PC-3 (cell line): ENCODE results near the gene PDIA3. TPM values are rescaled to one million over a fixed set of nuclear protein-coding genes. Genes with fewer than 3 reads are reported as not detected.
A peak's percentile ranks its signal among the peaks of the same experiment; 100 is the strongest.
"Not testable (repeated sequence)": the region's sequence is repeated elsewhere in the genome, so short reads cannot be mapped to it uniquely, and the experiment has no call there.

Source experiments
- ATAC-seq: fragments of 200-7000 bp; cut with Tn5 transposase; 2 replicates; pipeline ENCODE4 v1.9.1; 2020; ENCODE audit warnings: mild to moderate bottlenecking, moderate library complexity
- BruUV-seq: library from RNA; stranded (reverse); fragments of 400-500 nt; replicated peaks from 2 replicates; lab custom pipeline; 2021; lab: Mats Ljungman, UMichigan
- CTCF ChIA-PET: fragments of 300-600 bp; sonication (Branson Sonifier 250); formaldehyde crosslinking; loops from one replicate; lab custom pipeline; 2022; ENCODE audit warnings: antibody characterized with exemption; lab: Charles Lee
- POLR2A ChIA-PET: fragments of 300-600 bp; sonication (Branson Sonifier 250); formaldehyde crosslinking; loops from one replicate; lab custom pipeline; 2022; ENCODE audit warnings: antibody characterized with exemption; ENCODE audit not compliant: unreplicated experiment; lab: Charles Lee
- DNase-seq: peaks from one replicate; pipeline ENCODE4 v3.0.0-alpha.2; 2015
- H2AFZ ChIP-seq: fragments of 300-600 bp; sonication (generic); 2 replicates; pipeline ENCODE4 v1.6.0; 2016; ENCODE audit warnings: antibody characterized with exemption, low read length
- H3F3A ChIP-seq: fragments of 300-600 bp; sonication (generic); one replicate; pipeline ENCODE4 v1.6.0; 2017; ENCODE audit warnings: antibody characterized with exemption, low read length, control low read depth, mild to moderate bottlenecking; ENCODE audit not compliant: unreplicated experiment
- H3K27ac ChIP-seq: fragments of 300-600 bp; sonication (generic); 2 replicates; pipeline ENCODE4 v1.5.1; 2016; ENCODE audit warnings: mild to moderate bottlenecking, low read length
- H3K27me3 ChIP-seq: fragments of 300-600 bp; sonication (generic); 2 replicates; pipeline ENCODE4 v1.6.1; 2016; ENCODE audit warnings: low read length, mixed read lengths
- H3K36me3 ChIP-seq: fragments of 300-600 bp; sonication (generic); 2 replicates; pipeline ENCODE4 v1.6.1; 2016; ENCODE audit warnings: low read depth, mixed run types, low read length, mixed read lengths
- H3K4me1 ChIP-seq: fragments of 300-600 bp; sonication (generic); 2 replicates; pipeline ENCODE4 v1.5.1; 2016; ENCODE audit warnings: low read length; ENCODE audit not compliant: insufficient read depth
- H3K4me2 ChIP-seq: fragments of 300-600 bp; sonication (generic); 2 replicates; pipeline ENCODE4 v1.6.0; 2016; ENCODE audit warnings: low read length
- H3K4me3 ChIP-seq: fragments of 300-600 bp; sonication (generic); 2 replicates; pipeline ENCODE4 v1.5.1; 2016; ENCODE audit warnings: mild to moderate bottlenecking, low read length, mixed read lengths
- H3K79me2 ChIP-seq: fragments of 300-600 bp; sonication (generic); 2 replicates; pipeline ENCODE4 v1.6.1; 2017; ENCODE audit warnings: low read length, mixed read lengths
- H3K9ac ChIP-seq: fragments of 300-600 bp; sonication (generic); 2 replicates; pipeline ENCODE4 v1.6.0; 2016; ENCODE audit warnings: mild to moderate bottlenecking, low read length
- H3K9me2 ChIP-seq: fragments of 300-600 bp; sonication (generic); replicated peaks from 2 replicates; pipeline ENCODE4 v1.6.1; 2016; ENCODE audit warnings: mixed run types, low read length, mixed read lengths
- H3K9me3 ChIP-seq: fragments of 300-600 bp; sonication (generic); 2 replicates; pipeline ENCODE4 v1.6.1; 2016; ENCODE audit warnings: low read length, mixed read lengths
- H4K20me1 ChIP-seq: fragments of 300-600 bp; sonication (generic); 2 replicates; pipeline ENCODE4 v1.6.1; 2016; ENCODE audit warnings: low read length, mixed read lengths
- CTCF ChIP-seq: fragments of 300-600 bp; sonication (generic); conservative IDR thresholded peaks from 2 replicates; pipeline ENCODE4 v1.5.1; 2017; ENCODE audit warnings: antibody characterized with exemption, low read depth, mild to moderate bottlenecking, low read length
- EZH2 ChIP-seq: fragments of 300-600 bp; sonication (generic); IDR thresholded peaks from one replicate; pipeline ENCODE4 v1.6.1; 2017; ENCODE audit warnings: antibody characterized with exemption, mild to moderate bottlenecking, low read length; ENCODE audit not compliant: unreplicated experiment
- EZH2phosphoT487 ChIP-seq: fragments of 300-600 bp; sonication (generic); IDR thresholded peaks from 2 replicates; pipeline ENCODE4 v1.6.1; 2018; ENCODE audit warnings: mild to moderate bottlenecking, antibody characterized with exemption, low read length, borderline replicate concordance
- intact Hi-C: fragments of 100-400 bp; cut with micrococcal nuclease; formaldehyde crosslinking; loops from 2 replicates; pipeline ENCODE4 v1.9.0; 2023
- total RNA-seq: library from RNA; depleted of rRNA; stranded (reverse); fragments of >200 nt; gene quantifications from 2 replicates; pipeline ENCODE4 v1.2.3, GENCODE V29; 2014

PDIA3 gene
- total RNA-seq, 1 experiment from 2014 or later: 187 TPM

DNA sequence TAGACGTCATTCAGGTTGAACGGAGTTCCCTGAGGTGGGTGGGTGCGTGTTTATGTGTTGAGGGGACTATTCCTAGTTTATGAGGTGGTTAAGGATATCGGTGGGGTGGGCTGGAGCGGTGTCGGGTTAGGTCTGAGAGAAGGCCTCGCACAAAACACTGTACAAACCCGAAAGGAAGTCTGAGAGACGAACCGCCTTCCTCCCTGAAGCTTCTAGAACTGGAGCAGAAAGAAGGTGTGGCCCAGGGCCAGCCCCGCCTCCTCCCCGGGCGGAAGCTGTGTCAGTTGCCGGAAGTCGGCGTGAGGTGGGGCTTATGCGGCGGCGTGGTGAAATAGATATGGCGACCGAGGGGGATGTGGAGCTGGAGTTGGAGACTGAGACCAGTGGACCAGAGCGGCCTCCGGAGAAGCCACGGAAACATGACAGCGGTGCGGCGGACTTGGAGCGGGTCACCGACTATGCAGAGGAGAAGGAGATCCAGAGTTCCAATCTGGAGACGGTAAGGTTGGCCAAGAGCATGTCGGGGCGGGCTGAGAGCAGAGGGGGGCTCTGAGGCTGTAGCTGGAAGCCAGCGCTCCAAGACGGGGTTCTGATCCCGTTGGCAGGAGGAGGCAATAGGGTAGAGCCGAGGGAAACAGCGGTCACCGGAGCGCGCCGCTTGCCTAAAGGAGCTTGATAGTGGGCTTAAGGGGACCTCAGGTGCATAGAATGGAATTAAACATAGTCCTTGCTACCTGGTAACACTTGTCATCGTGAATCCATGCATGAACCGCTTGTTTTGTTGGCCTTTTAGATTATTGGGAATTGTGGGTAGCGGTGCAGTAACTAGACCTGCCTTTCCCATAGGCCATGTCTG, 54.3 kb downstream of the PDIA3 start, which contains the start of gene HYPK:
Gene HYPK, plus strand, starts transcription at position 314 of the 856 bp plus-strand sequence. Its CDS starts 24 bp downstream, at position 338.
- H3K79me2 ChIP-seq: peaks cover 21% of the 10 kb centered on the region

DNA sequence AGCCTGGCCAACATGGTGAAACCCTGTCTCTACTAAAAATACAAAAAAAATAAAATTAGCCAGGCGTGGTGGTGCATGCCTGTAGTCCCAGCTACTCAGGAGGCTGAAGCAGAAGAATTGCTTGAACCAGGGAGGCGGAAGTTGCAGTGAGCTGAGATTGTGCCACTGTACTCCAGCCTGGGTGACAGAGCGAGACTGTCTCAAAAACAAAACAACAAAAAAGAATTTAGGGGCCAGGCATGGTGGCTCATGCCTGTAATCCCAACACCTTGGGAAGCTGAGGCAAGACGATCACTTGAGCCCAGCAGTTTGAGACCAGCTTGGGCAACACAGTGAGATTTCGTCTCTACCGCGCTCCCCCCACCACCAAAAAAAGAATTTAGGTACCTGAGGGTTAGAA, 56.4 kb downstream of the PDIA3 start:
- H3K79me2 ChIP-seq: peaks cover 20% of the 10 kb centered on the region
- H4K20me1 ChIP-seq, H2AFZ ChIP-seq, H3K9ac ChIP-seq, H3K4me3 ChIP-seq, BruUV-seq, CTCF ChIA-PET, H3K27me3 ChIP-seq, H3K9me2 ChIP-seq, POLR2A ChIA-PET, H3K4me2 ChIP-seq, H3K9me3 ChIP-seq, DNase-seq, H3K27ac ChIP-seq, ATAC-seq: not testable (repeated sequence)
- H3F3A ChIP-seq: peaks cover 14% of the 10 kb centered on the region
- intact Hi-C loops: loop anchor here (10.0 kb wide), 1 partner anchor 62 kb away; no protein-coding TSS in a partner anchor
- H3K4me1 ChIP-seq: peaks cover 36% of the 10 kb centered on the region
- peaks cover 37% of the 10 kb centered on the region for H3K36me3 ChIP-seq

More for the DNA sequence above, 54.3 kb downstream of the PDIA3 start, which contains the start of gene HYPK:
- no peaks in the 10 kb centered on the region for H3K9me2 ChIP-seq
- H2AFZ ChIP-seq: peak within 1 kb of the TSS; percentile 84
- no peaks in the 10 kb centered on the region for H4K20me1 ChIP-seq
- intact Hi-C loops: loop anchor here (1.0 to 10.0 kb wide), 2 partner anchors 24 to 64 kb away; partner anchors contain the start of gene MFAP1
- H3K4me2 ChIP-seq: peak within 1 kb of the TSS; percentile 84
- peaks cover 39% of the 10 kb centered on the region for H3K36me3 ChIP-seq
- DNase-seq (peak; percentile 85), ATAC-seq (peak; percentile 67)
- TSS peak; percentile 62 for BruUV-seq
- peaks cover 16% of the 10 kb centered on the region for H3F3A ChIP-seq
- peak within 1 kb of the TSS; percentile 100 for H3K4me3 ChIP-seq
- TF ChIP-seq CTCF (no peak), EZH2phosphoT487 (no peak), EZH2 (no peak)
- peak within 1 kb of the TSS; percentile 78 for H3K27ac ChIP-seq
- H3K9me3 ChIP-seq: no peaks in the 10 kb centered on the region
- H3K27me3 ChIP-seq: no peaks in the 10 kb centered on the region
- ChIA-PET CTCF (interaction anchor here (0.6 kb wide), 1 partner anchor 26 kb away, joined by 3 read pairs; no protein-coding TSS in a partner anchor), POLR2A (interaction anchor here (0.5 to 1.1 kb wide), 6 partner anchors 21 to 484 kb away, joined by 3 to 10 read pairs (median 4); partner anchors contain the start of gene MFAP1)
- H3K9ac ChIP-seq: peak within 1 kb of the TSS; percentile 98
- peaks cover 48% of the 10 kb centered on the region for H3K4me1 ChIP-seq

DNA sequence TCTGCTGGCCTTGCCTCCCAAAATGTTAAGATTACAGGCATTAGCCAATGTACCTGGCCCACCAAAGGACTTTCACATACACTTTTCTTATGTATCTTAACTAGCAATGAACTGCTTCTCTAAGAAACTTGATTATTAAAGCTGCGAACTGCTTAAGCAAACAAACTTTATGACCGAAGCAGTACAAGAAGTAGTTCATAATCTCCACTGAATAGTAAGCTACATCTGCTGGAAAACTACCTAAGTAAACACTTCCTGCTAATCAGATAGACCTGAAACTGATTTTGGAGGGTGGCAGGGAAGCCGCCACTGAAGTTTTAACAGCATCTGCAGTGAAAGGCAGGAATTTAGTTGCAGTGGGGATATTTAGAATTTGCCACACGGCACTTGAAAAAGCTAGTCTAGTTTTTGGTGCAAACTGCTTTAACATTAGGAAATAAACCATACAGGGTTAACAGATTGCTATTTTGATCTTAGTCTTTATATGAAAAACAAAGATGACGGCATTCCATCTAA, 62.3 kb downstream of the PDIA3 start:
- Histone ChIP-seq H3F3A (peaks cover 11% of the 10 kb centered on the region), H3K9me3 (no peaks in the 10 kb centered on the region), H4K20me1 (no peaks in the 10 kb centered on the region), H3K27me3 (no peaks in the 10 kb centered on the region), H2AFZ (no peak overlapping the region), H3K9me2 (no peaks in the 10 kb centered on the region), H3K79me2 (no peaks in the 10 kb centered on the region), H3K4me3 (no peak overlapping the region), H3K4me1 (no peaks in the 10 kb centered on the region), H3K27ac (no peak overlapping the region), H3K36me3 (peaks cover 64% of the 10 kb centered on the region), H3K9ac (no peak overlapping the region), H3K4me2 (no peak overlapping the region)
- BruUV-seq: no TSS peak
- DNase-seq (no peak), ATAC-seq (no peak)
- ChIA-PET CTCF (no interaction called here), POLR2A (no interaction called here)
- TF ChIP-seq EZH2: no peak
- TF ChIP-seq CTCF: no peak
- TF ChIP-seq EZH2phosphoT487: no peak
- intact Hi-C loops: loop anchor here (10.0 kb wide), 1 partner anchor 56 kb away; no protein-coding TSS in a partner anchor
